Activated naive CD8-positive, alpha-beta T cell treated with anti-CD3 and anti-CD28 coated beads, Interleukin-2, amount 10 ng/mL, durations not matched to agents 7 days and 5 days (primary cell): ENCODE results near the gene RFFL. TPM values are rescaled to one million over a fixed set of nuclear protein-coding genes. Genes with fewer than 3 reads are reported as not detected.
"Not testable (repeated sequence)": the region's sequence is repeated elsewhere in the genome, so short reads cannot be mapped to it uniquely, and the experiment has no call there.

Experiments used
- ATAC-seq: fragments of 150-1000 bp; cut with Tn5 transposase; one replicate; pipeline ENCODE4 v1.10.0; 2021; ENCODE audit warnings: low read depth, moderate library complexity
- POLR2A ChIA-PET: fragments of 350-600 bp; sonication (Branson Sonifier 250); formaldehyde crosslinking; loops from one replicate; lab custom pipeline; 2021; ENCODE audit warnings: antibody characterized with exemption; lab: Charles Lee
- DNase-seq: peaks from one replicate; pipeline ENCODE4 v3.0.0; 2021
- H3K27ac Mint-ChIP-seq: one replicate; pipeline ENCODE4 v1.8.0; 2022; ENCODE audit warnings: mild to moderate bottlenecking, mixed read lengths
- H3K27me3 Mint-ChIP-seq: one replicate; pipeline ENCODE4 v1.8.0; 2022; ENCODE audit warnings: mild to moderate bottlenecking, moderate library complexity, mixed read lengths
- H3K36me3 Mint-ChIP-seq: one replicate; pipeline ENCODE4 v1.8.0; 2021; ENCODE audit warnings: mild to moderate bottlenecking, mixed read lengths
- H3K4me1 Mint-ChIP-seq: one replicate; pipeline ENCODE4 v1.8.0; 2021; ENCODE audit warnings: mixed read lengths
- H3K4me3 Mint-ChIP-seq: one replicate; pipeline ENCODE4 v1.8.0; 2022; ENCODE audit warnings: mild to moderate bottlenecking, moderate library complexity, mixed read lengths
- H3K9me3 Mint-ChIP-seq: one replicate; pipeline ENCODE4 v1.8.0; 2021; ENCODE audit warnings: mixed read lengths
- total RNA-seq, 2 experiments: library from RNA; stranded (reverse); gene quantifications; one replicate each; pipeline ENCODE4 v1.2.3, GENCODE V29; 2021

The RFFL gene
- total RNA-seq, 2 experiments from 2014 or later = 37.4 to 42.3 TPM

DNA sequence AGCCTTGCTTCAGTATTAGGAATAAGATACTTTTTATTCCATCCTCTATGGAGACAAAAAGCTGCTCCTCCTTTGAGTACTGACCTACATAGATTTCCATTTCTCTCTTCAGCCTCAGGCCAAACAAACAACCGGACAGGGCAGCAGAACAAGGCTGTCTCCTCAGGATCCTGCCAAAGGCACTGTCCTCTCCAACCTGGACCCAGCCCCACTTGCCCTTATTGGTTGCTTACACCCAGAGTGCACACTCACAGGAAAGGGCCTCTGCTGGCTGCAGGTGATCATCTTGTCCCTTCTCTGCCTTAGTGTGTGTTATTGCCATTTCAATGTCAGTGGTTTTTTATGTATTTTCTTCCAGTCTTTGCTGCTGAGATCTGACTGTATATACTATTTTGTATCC lies 56.5 kb downstream of the RFFL start:
- Mint-ChIP-seq H3K27ac (no peak overlapping the region), H3K36me3 (peaks cover 12% of the 10 kb centered on the region), H3K27me3 (no peaks in the 10 kb centered on the region), H3K4me1 (no peaks in the 10 kb centered on the region), H3K9me3 (no peaks in the 10 kb centered on the region), H3K4me3 (no peak overlapping the region)
- no peak for ATAC-seq
- no peak for DNase-seq
- POLR2A ChIA-PET = no interaction called here

GRCh38 chr17:35006345-35006744 lies 57.2 kb downstream of the RFFL start:
- Mint-ChIP-seq H3K4me1 (no peaks in the 10 kb centered on the region), H3K4me3 (no peak overlapping the region), H3K27ac (no peak overlapping the region), H3K36me3 (peaks cover 10% of the 10 kb centered on the region), H3K27me3 (no peaks in the 10 kb centered on the region), H3K9me3 (no peaks in the 10 kb centered on the region)
- POLR2A ChIA-PET = no interaction called here
- DNase-seq (no peak), ATAC-seq (no peak)

- DNase-seq (no peak), ATAC-seq (no peak)
- no peaks in the 10 kb centered on the region for H3K4me1 Mint-ChIP-seq
- H3K9me3 Mint-ChIP-seq = no peaks in the 10 kb centered on the region
- H3K4me3 Mint-ChIP-seq = no peak overlapping the region
- no peak overlapping the region for H3K27ac Mint-ChIP-seq
- peaks cover 5% of the 10 kb centered on the region for H3K36me3 Mint-ChIP-seq
- no peaks in the 10 kb centered on the region for H3K27me3 Mint-ChIP-seq
- POLR2A ChIA-PET = interaction anchor here (1.0 kb wide), 1 partner anchor 47 kb away, joined by 3 read pairs; no protein-coding TSS in a partner anchor
These were observed 59.7 kb downstream of the RFFL start for GRCh38 chr17:35003778-35004177.

- no peak for ATAC-seq
- H3K9me3 Mint-ChIP-seq = no peaks in the 10 kb centered on the region
- no peak overlapping the region for H3K27ac Mint-ChIP-seq
- no peaks in the 10 kb centered on the region for H3K27me3 Mint-ChIP-seq
- H3K4me1 Mint-ChIP-seq = peaks cover 4% of the 10 kb centered on the region
- H3K36me3 Mint-ChIP-seq = peaks cover 4% of the 10 kb centered on the region
- DNase-seq = no peak
- POLR2A ChIA-PET = no interaction called here
- no peak overlapping the region for H3K4me3 Mint-ChIP-seq
These were observed 60.5 kb downstream of the RFFL start for GRCh38 chr17:35002876-35003551.

DNA sequence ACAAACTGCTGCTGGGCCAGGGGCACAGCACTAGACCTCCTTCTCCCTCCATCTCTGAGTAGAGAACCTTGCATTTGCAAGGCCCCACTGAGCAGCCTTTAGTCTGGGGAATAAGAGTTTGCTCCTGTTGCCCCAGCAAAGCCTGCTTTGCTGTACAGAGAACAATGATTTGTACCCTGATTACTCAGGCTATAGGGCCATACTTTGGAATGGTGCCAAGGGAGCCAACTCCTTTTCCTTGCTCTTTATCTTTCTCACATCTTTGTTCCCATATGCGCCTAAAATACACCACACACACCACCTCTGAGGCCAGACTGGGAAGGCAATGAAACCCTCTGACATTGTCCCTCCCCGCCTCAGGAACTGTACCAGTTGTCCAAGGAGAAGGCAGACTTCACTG lies 62.0 kb downstream of the RFFL start:
- Mint-ChIP-seq H3K9me3 (no peaks in the 10 kb centered on the region), H3K27me3 (no peaks in the 10 kb centered on the region), H3K4me1 (peaks cover 5% of the 10 kb centered on the region), H3K27ac (no peak overlapping the region), H3K36me3 (peaks cover 4% of the 10 kb centered on the region), H3K4me3 (no peak overlapping the region)
- ATAC-seq (no peak), DNase-seq (no peak)
- POLR2A ChIA-PET = no interaction called here

- POLR2A ChIA-PET, DNase-seq, H3K4me1 Mint-ChIP-seq, H3K27ac Mint-ChIP-seq, H3K9me3 Mint-ChIP-seq, ATAC-seq, H3K4me3 Mint-ChIP-seq, H3K36me3 Mint-ChIP-seq, H3K27me3 Mint-ChIP-seq: not testable (repeated sequence)
These were observed 62.5 kb downstream of the RFFL start for GRCh38 chr17:35000965-35001364.

DNA sequence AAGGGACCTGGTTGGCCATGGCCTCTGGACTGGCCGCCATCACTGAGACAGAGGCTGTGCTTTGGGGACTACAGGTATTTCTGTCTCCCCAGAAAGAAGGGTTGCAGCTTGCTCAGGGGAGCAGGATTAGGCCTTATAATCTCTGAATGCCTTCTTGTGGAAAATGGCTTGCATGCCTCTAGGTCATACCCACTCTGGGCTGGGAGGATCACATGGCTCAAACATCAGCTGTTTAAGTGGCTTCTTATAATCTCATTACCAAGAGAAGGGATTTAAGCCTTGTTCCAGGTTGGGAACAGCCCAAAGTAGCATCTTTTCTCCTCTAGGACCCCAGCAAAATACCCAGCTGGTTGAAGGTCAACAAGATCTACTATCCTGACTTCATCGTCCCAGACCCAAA lies 64.1 kb downstream of the RFFL start:
- H3K4me1 Mint-ChIP-seq = peaks cover 5% of the 10 kb centered on the region
- POLR2A ChIA-PET = interaction anchor here (1.3 to 1.6 kb wide), 2 partner anchors 23 to 90 kb away, joined by 3 to 4 read pairs; no protein-coding TSS in a partner anchor
- peaks cover 6% of the 10 kb centered on the region for H3K36me3 Mint-ChIP-seq
- no peaks in the 10 kb centered on the region for H3K27me3 Mint-ChIP-seq
- ATAC-seq = no peak
- H3K9me3 Mint-ChIP-seq = no peaks in the 10 kb centered on the region
- no peak for DNase-seq
- no peak overlapping the region for H3K27ac Mint-ChIP-seq
- H3K4me3 Mint-ChIP-seq = no peak overlapping the region

- peak; percentile 81 for DNase-seq
- Mint-ChIP-seq H3K4me1 (peaks cover 8% of the 10 kb centered on the region), H3K9me3 (no peaks in the 10 kb centered on the region), H3K4me3 (no peak overlapping the region), H3K36me3 (peaks cover 7% of the 10 kb centered on the region), H3K27me3 (no peaks in the 10 kb centered on the region), H3K27ac (peak overlapping the region; percentile 61)
- ATAC-seq = peak; percentile 97
- POLR2A ChIA-PET = interaction anchor here (1.0 kb wide), 1 partner anchor 92 kb away, joined by 3 read pairs; no protein-coding TSS in a partner anchor
These were observed 65.3 kb downstream of the RFFL start for GRCh38 chr17:34998205-34998604.

DNA sequence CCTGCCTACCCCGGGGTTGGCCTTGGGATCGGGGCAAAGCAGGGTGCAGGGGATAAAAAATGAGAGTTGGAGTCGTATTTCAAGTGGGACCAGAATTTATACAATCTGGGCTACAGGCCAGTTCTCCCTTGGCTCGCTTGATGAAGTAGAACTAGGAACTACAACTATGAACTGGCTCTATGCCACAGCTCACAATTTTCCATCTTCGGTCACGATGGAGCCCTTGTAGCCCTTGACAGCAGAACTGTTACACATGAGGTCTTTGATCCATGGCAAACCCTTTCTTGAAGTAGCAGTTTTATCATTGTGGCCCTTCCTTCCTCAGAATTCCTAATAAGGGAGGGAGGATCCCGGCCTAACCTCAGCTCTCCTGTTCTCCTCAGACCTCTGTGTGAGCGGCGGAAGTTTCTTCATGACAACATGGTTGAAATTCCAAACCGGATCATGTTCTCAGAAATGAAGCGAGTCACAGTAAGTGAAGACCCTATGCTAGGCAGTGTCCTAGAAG lies 66.1 kb downstream of the RFFL start:
- Mint-ChIP-seq H3K4me1 (peaks cover 16% of the 10 kb centered on the region), H3K27me3 (no peaks in the 10 kb centered on the region), H3K27ac (no peak overlapping the region), H3K4me3 (no peak overlapping the region), H3K36me3 (peaks cover 7% of the 10 kb centered on the region), H3K9me3 (no peaks in the 10 kb centered on the region)
- no peak for ATAC-seq
- DNase-seq = no peak
- POLR2A ChIA-PET = interaction anchor here (1.0 to 1.9 kb wide), 2 partner anchors 92 to 122 kb away, joined by 3 to 7 read pairs; partner anchors contain the start of gene RAD51D

- H3K4me3 Mint-ChIP-seq = no peak overlapping the region
- POLR2A ChIA-PET = interaction anchor here (1.9 kb wide), 1 partner anchor 123 kb away, joined by 7 read pairs; the partner anchor contains the start of gene RAD51D
- H3K36me3 Mint-ChIP-seq = peaks cover 7% of the 10 kb centered on the region
- H3K4me1 Mint-ChIP-seq = peaks cover 17% of the 10 kb centered on the region
- ATAC-seq (no peak), DNase-seq (no peak)
- H3K27ac Mint-ChIP-seq = no peak overlapping the region
- H3K9me3 Mint-ChIP-seq = no peaks in the 10 kb centered on the region
- H3K27me3 Mint-ChIP-seq = no peaks in the 10 kb centered on the region
These were observed 66.9 kb downstream of the RFFL start for GRCh38 chr17:34996422-34997285.

DNA sequence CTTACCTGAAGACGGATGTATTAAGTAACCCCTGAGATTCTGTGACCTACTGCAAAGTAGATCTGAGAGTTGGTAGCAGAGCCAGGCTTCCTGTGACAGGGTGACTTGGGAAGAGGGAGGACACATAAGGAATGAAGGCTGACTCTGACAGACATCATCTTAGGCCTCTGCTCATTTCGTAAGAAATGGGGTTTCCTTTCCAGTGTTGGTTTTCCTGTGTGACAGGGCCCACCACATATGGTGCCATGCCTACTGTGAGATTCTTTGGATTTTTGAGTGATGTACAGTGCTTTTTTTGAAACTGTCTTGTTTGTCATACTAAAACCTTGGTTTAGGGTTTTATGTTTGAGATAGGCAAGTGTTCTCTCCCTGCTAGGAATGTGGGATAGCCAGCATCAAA lies 70.5 kb downstream of the RFFL start:
- Mint-ChIP-seq H3K27ac (peak overlapping the region; percentile 51), H3K4me3 (no peak overlapping the region), H3K27me3 (no peaks in the 10 kb centered on the region), H3K36me3 (peaks cover 19% of the 10 kb centered on the region), H3K9me3 (no peaks in the 10 kb centered on the region), H3K4me1 (peaks cover 18% of the 10 kb centered on the region)
- DNase-seq (no peak), ATAC-seq (no peak)
- POLR2A ChIA-PET = interaction anchor here (1.9 to 3.0 kb wide), 2 partner anchors 12 kb away, joined by 6 to 23 read pairs; partner anchors contain the start of gene LIG3

DNA sequence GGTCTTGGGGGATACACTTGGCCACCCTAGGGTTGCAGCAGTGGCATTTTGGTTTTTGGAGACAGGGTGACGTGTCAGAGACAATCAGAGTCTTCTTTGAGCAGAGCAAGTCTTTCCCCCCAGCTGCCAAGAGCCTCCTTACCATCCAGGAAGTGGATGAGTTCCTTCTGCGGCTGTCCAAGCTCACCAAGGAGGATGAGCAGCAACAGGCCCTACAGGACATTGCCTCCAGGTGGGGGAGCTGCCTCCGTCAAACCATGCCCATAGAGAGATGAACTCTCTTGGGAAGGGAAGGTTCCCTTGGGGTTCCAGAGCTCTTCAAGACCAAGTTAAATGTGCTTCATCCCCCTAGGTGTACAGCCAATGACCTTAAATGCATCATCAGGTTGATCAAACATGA lies 71.9 kb downstream of the RFFL start:
- peaks cover 21% of the 10 kb centered on the region for H3K36me3 Mint-ChIP-seq
- H3K9me3 Mint-ChIP-seq = no peaks in the 10 kb centered on the region
- ATAC-seq (no peak), DNase-seq (no peak)
- peak overlapping the region; percentile 61 for H3K27ac Mint-ChIP-seq
- H3K27me3 Mint-ChIP-seq = no peaks in the 10 kb centered on the region
- POLR2A ChIA-PET = interaction anchor here (0.9 to 3.0 kb wide), 3 partner anchors 8 to 31 kb away, joined by 3 to 23 read pairs (median 4); partner anchors contain the start of gene LIG3
- peaks cover 17% of the 10 kb centered on the region for H3K4me1 Mint-ChIP-seq
- H3K4me3 Mint-ChIP-seq = no peak overlapping the region

GRCh38 chr17:34990921-34991365 lies 72.6 kb downstream of the RFFL start:
- no peak for ATAC-seq
- POLR2A ChIA-PET = interaction anchor here (0.9 to 3.0 kb wide), 2 partner anchors 10 to 32 kb away, joined by 3 to 23 read pairs; partner anchors contain the start of gene LIG3
- H3K27ac Mint-ChIP-seq = peak overlapping the region; percentile 26
- DNase-seq = no peak
- peaks cover 17% of the 10 kb centered on the region for H3K4me1 Mint-ChIP-seq
- no peaks in the 10 kb centered on the region for H3K27me3 Mint-ChIP-seq
- no peaks in the 10 kb centered on the region for H3K9me3 Mint-ChIP-seq
- H3K36me3 Mint-ChIP-seq = peaks cover 22% of the 10 kb centered on the region
- no peak overlapping the region for H3K4me3 Mint-ChIP-seq
